Left ventricle myocardium inferior (tissue), 1 donor: ENCODE results near the gene RNF39. TPM values are rescaled to one million over a fixed set of nuclear protein-coding genes. Genes with fewer than 3 reads are reported as not detected.
"Not testable (repeated sequence)": the region's sequence is repeated elsewhere in the genome, so short reads cannot be mapped to it uniquely, and the experiment has no call there.

Experiments
- DNase-seq: peaks from one replicate; pipeline ENCODE4 v3.0.0-alpha.2; 2020
- H3K27ac ChIP-seq: fragments of 200-600 bp; replicated peaks from 2 replicates; pipeline ENCODE4 v1.8.0; 2021
- H3K27me3 ChIP-seq: fragments of 200-600 bp; 2 replicates; pipeline ENCODE4 v1.8.0; 2021; ENCODE audit warnings: low read depth
- H3K36me3 ChIP-seq: fragments of 200-600 bp; 2 replicates; pipeline ENCODE4 v1.8.0; 2021
- H3K4me1 ChIP-seq: fragments of 200-600 bp; 2 replicates; pipeline ENCODE4 v1.8.0; 2021
- H3K4me3 ChIP-seq: fragments of 200-600 bp; 2 replicates; pipeline ENCODE4 v1.8.0; 2021; ENCODE audit warnings: mild to moderate bottlenecking, moderate library complexity
- H3K9me3 ChIP-seq: fragments of 200-600 bp; replicated peaks from 2 replicates; pipeline ENCODE4 v1.8.0; 2021
- CTCF ChIP-seq: fragments of 200-600 bp; IDR thresholded peaks from 2 replicates; pipeline ENCODE4 v1.8.0; 2021; ENCODE audit warnings: antibody characterized with exemption, mild to moderate bottlenecking, borderline replicate concordance
- intact Hi-C: fragments of 100-400 bp; cut with micrococcal nuclease; formaldehyde crosslinking; loops from one replicate; pipeline ENCODE4 v1.11.0; 2022
- total RNA-seq: library from RNA; stranded (reverse); fragmentation: NEBNext Ultra II Directional; extraction: Animal tissue kit (Norgen Biotek cat#: 25700); gene quantifications from one replicate; pipeline ENCODE4 v1.2.1, GENCODE V29; 2021
- donor health status: DM: no; HTN: yes; CAD: no; lungs with severe emphysema.

RNF39 gene
- total RNA-seq, 1 donor from 2014 or later: not detected

GRCh38 chr6:30037182-30037788 lies 38.3 kb downstream of the RNF39 start:
- peak; percentile 53 for TF ChIP-seq CTCF
- H3K36me3 ChIP-seq: peaks cover 13% of the 10 kb centered on the region
- H3K4me3 ChIP-seq: no peak overlapping the region
- no peak for DNase-seq
- H3K27me3 ChIP-seq: no peaks in the 10 kb centered on the region
- peaks cover 6% of the 10 kb centered on the region for H3K4me1 ChIP-seq
- no peaks in the 10 kb centered on the region for H3K9me3 ChIP-seq
- intact Hi-C loops: no loop called here
- no peak overlapping the region for H3K27ac ChIP-seq

- no peak overlapping the region for H3K27ac ChIP-seq
- no peaks in the 10 kb centered on the region for H3K9me3 ChIP-seq
- H3K36me3 ChIP-seq: peaks cover 21% of the 10 kb centered on the region
- no peaks in the 10 kb centered on the region for H3K27me3 ChIP-seq
- no peak overlapping the region for H3K4me3 ChIP-seq
- no peak for DNase-seq
- TF ChIP-seq CTCF: no peak
- no peaks in the 10 kb centered on the region for H3K4me1 ChIP-seq
- intact Hi-C loops: no loop called here
Observed at GRCh38 chr6:30035784-30036183, 39.8 kb downstream of the RNF39 start.

GRCh38 chr6:30033440-30033839 lies 42.1 kb downstream of the RNF39 start:
- H3K36me3 ChIP-seq: peaks cover 21% of the 10 kb centered on the region
- H3K27ac ChIP-seq, H3K4me1 ChIP-seq, H3K4me3 ChIP-seq, intact Hi-C loops, H3K27me3 ChIP-seq, DNase-seq, H3K9me3 ChIP-seq: not testable (repeated sequence)

DNA sequence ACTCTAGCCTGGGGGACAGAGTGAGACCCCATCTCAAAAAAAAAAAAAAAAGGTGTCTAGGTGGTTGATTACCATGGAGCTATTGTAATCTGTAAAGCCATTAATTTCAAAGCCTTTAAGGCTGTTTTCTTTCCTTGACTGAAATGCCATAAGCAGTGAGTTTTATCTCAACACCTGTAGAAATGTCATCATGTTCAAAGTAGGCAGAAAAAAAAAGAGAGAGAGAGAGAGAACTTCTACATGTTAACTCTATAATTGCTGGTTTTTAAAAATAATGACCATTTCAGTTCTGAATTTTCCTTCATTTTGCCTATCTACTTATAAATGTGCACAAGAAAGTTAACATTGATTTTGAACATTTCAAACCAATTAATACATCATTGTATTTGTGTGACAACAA lies 44.2 kb downstream of the RNF39 start:
- intact Hi-C loops: no loop called here
- H3K4me3 ChIP-seq: no peak overlapping the region

GRCh38 chr6:30029588-30029987 lies 46.0 kb downstream of the RNF39 start:
- peaks cover 18% of the 10 kb centered on the region for H3K36me3 ChIP-seq
- no peak overlapping the region for H3K4me3 ChIP-seq
- H3K27ac ChIP-seq: no peak overlapping the region
- TF ChIP-seq CTCF: no peak
- DNase-seq: no peak
- intact Hi-C loops: no loop called here
- no peaks in the 10 kb centered on the region for H3K27me3 ChIP-seq
- no peaks in the 10 kb centered on the region for H3K9me3 ChIP-seq
- no peaks in the 10 kb centered on the region for H3K4me1 ChIP-seq

More for the DNA sequence above, 44.2 kb downstream of the RNF39 start:
- DNase-seq: no peak
- no peak overlapping the region for H3K27ac ChIP-seq
- H3K36me3 ChIP-seq: peaks cover 21% of the 10 kb centered on the region
- H3K9me3 ChIP-seq: no peaks in the 10 kb centered on the region
- no peaks in the 10 kb centered on the region for H3K27me3 ChIP-seq
- no peak for TF ChIP-seq CTCF
- no peaks in the 10 kb centered on the region for H3K4me1 ChIP-seq

DNA sequence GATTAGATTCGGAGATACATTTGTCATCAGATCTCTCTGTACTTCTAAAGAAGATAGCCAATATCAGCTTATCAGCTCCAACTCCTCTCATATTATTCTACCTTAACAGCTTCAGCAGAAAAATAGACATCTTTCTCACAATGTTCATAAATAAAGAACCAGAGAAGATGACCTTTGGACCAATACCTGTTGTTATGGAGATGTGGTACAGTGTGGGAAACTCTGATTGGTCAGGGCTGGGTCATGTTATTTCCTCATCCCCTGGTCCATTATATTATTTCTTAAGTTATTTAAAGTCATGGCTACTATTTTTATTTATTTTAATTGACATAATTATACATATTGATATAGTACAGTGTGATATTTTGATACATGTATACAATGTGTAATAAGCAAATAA lies 50.4 kb downstream of the RNF39 start:
- TF ChIP-seq CTCF: no peak
- no peak overlapping the region for H3K4me3 ChIP-seq
- no peaks in the 10 kb centered on the region for H3K27me3 ChIP-seq
- no peak for DNase-seq
- H3K4me1 ChIP-seq: no peaks in the 10 kb centered on the region
- H3K36me3 ChIP-seq: peaks cover 14% of the 10 kb centered on the region
- no peaks in the 10 kb centered on the region for H3K9me3 ChIP-seq
- intact Hi-C loops: no loop called here
- no peak overlapping the region for H3K27ac ChIP-seq

GRCh38 chr6:30022712-30023111 lies 52.9 kb downstream of the RNF39 start:
- intact Hi-C loops, H3K9me3 ChIP-seq, H3K4me1 ChIP-seq, H3K4me3 ChIP-seq, H3K27me3 ChIP-seq, DNase-seq, H3K27ac ChIP-seq: not testable (repeated sequence)
- peaks cover 18% of the 10 kb centered on the region for H3K36me3 ChIP-seq
